SH-SY5Y (cell line): ENCODE data around the gene MRPL41.

Source experiments
- GATA2 ChIP-seq: IDR thresholded peaks from 2 replicates; pipeline ENCODE4 v1.6.1; 2011; ENCODE audit warnings: mild to moderate bottlenecking, low read depth, low read length
- GATA3 ChIP-seq: IDR thresholded peaks from 2 replicates; pipeline ENCODE4 v1.6.1; 2011; ENCODE audit warnings: low read depth, mild to moderate bottlenecking, low read length, moderate library complexity

DNA sequence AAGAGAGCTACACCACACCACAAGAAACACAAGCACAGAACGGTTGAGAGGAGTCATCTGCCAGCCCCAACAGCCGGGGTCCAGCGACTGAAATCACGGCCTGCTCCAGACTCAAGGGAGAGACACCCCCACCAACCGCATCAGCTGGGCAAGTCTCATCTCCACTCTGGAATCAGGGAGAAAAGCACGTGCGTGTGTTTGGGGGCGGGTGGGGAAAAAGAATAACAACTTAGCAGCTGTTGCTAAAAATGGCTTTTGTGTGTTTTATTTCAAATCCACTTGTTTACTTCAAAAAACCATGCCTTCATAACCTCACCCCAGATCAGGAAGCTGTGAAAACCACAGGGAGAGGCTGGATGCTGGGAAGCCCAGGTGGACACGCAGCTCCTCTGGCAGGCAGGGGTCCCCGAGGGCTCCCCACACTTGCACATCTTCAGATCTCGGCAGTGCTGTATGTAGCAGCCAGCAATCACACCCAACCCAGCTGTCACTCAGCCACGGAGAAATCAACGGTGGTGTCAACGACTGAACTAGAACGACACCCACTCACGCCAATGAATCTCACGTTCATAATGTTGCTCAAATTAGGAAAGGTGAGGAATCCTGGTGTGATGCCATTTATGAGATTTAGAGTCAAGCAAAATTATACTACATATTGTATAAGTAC is 20.4 kb upstream of the MRPL41 start:
- TF ChIP-seq GATA3 (no peak), GATA2 (no peak)
